KMS-11 (cell line): ENCODE data around the gene DUSP9.

ENCODE experiments used
- H2AFZ ChIP-seq: fragments of 200-600 bp; sonication (generic); 2 replicates; pipeline ENCODE4 v1.6.1; 2016; ENCODE audit warnings: antibody characterized with exemption, mixed run types, low read depth
- H3K27ac ChIP-seq: fragments of 200-600 bp; sonication (generic); 2 replicates; pipeline ENCODE4 v1.6.1; 2016; ENCODE audit warnings: mild to moderate bottlenecking, mixed run types
- H3K27me3 ChIP-seq: fragments of 200-600 bp; sonication (generic); 2 replicates; pipeline ENCODE4 v1.6.1; 2017; ENCODE audit warnings: mild to moderate bottlenecking, low read depth, mixed run types, moderate library complexity; ENCODE audit not compliant: insufficient read depth
- H3K36me3 ChIP-seq: fragments of 200-600 bp; sonication (generic); 2 replicates; pipeline ENCODE4 v1.6.1; 2017; ENCODE audit warnings: mild to moderate bottlenecking, mixed run types; ENCODE audit not compliant: insufficient read depth
- H3K4me1 ChIP-seq: fragments of 200-600 bp; sonication (generic); 2 replicates; pipeline ENCODE4 v1.6.1; 2016; ENCODE audit warnings: mild to moderate bottlenecking, low read depth, mixed run types; ENCODE audit not compliant: poor library complexity, severe bottlenecking
- H3K4me2 ChIP-seq: fragments of 200-600 bp; sonication (generic); 2 replicates; pipeline ENCODE4 v1.7.0; 2016; ENCODE audit warnings: mild to moderate bottlenecking, mixed run types
- H3K4me3 ChIP-seq: fragments of 200-600 bp; sonication (generic); IDR thresholded peaks from 2 replicates; pipeline ENCODE4 v1.6.1; 2017; ENCODE audit warnings: low read depth, low read length, mixed read lengths; ENCODE audit not compliant: insufficient read depth
- H3K79me2 ChIP-seq: fragments of 200-600 bp; sonication (generic); 2 replicates; pipeline ENCODE4 v1.6.1; 2016; ENCODE audit warnings: low read depth, mixed run types; ENCODE audit not compliant: insufficient read depth
- H3K9ac ChIP-seq: fragments of 200-600 bp; sonication (generic); 2 replicates; pipeline ENCODE4 v1.6.1; 2016; ENCODE audit warnings: mild to moderate bottlenecking, mixed run types
- H4K20me1 ChIP-seq: fragments of 200-600 bp; sonication (generic); 2 replicates; pipeline ENCODE4 v1.6.1; 2016; ENCODE audit warnings: mild to moderate bottlenecking, mixed run types; ENCODE audit not compliant: insufficient read depth
- TF ChIP-seq, protein P1 (sequence below): fragments of 200-600 bp; sonication (generic); conservative IDR thresholded peaks from 2 replicates; pipeline ENCODE4 v1.6.1; 2017; ENCODE audit warnings: low read depth, mild to moderate bottlenecking, antibody characterized with exemption, low read length, moderate library complexity, mixed read lengths

The DUSP9 gene

DNA sequence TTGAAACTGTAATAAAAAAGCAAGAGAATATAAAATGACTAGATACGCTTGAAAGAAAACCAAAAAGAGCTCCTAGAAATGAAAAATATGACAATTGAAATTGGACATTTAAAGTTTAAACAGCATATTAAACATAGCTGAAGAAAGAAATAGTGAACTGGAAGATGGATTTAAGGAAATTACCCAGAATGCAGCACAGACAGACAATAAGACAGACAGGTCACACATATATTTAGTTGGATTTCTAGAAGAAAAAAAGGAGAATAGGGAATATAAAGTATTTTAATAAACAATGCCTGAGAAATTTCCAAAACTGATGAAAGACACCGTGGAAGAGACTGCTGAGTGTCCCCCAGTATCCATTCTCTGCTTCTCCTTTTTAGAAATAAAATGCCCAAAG lies 6.6 kb downstream of the DUSP9 start:
- Histone ChIP-seq H2AFZ (no peak overlapping the region), H3K36me3 (no peaks in the 10 kb centered on the region), H3K4me2 (no peak overlapping the region), H3K79me2 (no peaks in the 10 kb centered on the region), H3K9ac (no peak overlapping the region), H3K4me3 (no peak overlapping the region), H3K27ac (no peak overlapping the region), H3K27me3 (peaks cover 3% of the 10 kb centered on the region; the same call in 1 of the 2 replicates), H4K20me1 (no peaks in the 10 kb centered on the region), H3K4me1 (no peaks in the 10 kb centered on the region)
- TF ChIP-seq, protein P1, sequence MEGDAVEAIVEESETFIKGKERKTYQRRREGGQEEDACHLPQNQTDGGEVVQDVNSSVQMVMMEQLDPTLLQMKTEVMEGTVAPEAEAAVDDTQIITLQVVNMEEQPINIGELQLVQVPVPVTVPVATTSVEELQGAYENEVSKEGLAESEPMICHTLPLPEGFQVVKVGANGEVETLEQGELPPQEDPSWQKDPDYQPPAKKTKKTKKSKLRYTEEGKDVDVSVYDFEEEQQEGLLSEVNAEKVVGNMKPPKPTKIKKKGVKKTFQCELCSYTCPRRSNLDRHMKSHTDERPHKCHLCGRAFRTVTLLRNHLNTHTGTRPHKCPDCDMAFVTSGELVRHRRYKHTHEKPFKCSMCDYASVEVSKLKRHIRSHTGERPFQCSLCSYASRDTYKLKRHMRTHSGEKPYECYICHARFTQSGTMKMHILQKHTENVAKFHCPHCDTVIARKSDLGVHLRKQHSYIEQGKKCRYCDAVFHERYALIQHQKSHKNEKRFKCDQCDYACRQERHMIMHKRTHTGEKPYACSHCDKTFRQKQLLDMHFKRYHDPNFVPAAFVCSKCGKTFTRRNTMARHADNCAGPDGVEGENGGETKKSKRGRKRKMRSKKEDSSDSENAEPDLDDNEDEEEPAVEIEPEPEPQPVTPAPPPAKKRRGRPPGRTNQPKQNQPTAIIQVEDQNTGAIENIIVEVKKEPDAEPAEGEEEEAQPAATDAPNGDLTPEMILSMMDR = no peak

DNA sequence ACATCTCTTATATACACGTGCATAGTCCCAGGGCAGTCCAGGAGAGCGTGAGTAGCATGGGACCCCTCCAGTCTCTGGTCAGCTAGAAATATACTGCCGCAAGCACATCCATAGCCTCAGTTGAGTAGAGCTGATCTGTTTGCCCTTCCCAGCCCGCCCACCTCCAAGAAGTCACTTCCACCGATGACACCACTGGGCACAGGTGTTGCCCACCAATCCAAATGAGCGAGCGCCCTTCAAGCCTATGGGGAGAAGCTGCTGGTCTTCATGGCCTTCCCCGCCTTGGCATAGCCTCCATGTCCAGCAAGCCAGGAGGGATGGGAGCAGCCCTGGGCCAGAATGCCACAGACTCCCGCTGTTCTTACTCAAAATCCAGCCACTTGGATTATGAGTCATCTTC lies 10.2 kb downstream of the DUSP9 start:
- no peak overlapping the region for H3K4me3 ChIP-seq
- H3K27me3 ChIP-seq = peaks cover 5% of the 10 kb centered on the region; the same call in 1 of the 2 replicates
- no peak overlapping the region for H3K27ac ChIP-seq
- H3K4me2 ChIP-seq = no peak overlapping the region
- TF ChIP-seq, protein P1 = no peak
- no peaks in the 10 kb centered on the region for H4K20me1 ChIP-seq
- H3K9ac ChIP-seq = no peak overlapping the region
- H3K79me2 ChIP-seq = no peaks in the 10 kb centered on the region
- no peaks in the 10 kb centered on the region for H3K36me3 ChIP-seq
- H3K4me1 ChIP-seq = no peaks in the 10 kb centered on the region
- H2AFZ ChIP-seq = no peak overlapping the region

DNA sequence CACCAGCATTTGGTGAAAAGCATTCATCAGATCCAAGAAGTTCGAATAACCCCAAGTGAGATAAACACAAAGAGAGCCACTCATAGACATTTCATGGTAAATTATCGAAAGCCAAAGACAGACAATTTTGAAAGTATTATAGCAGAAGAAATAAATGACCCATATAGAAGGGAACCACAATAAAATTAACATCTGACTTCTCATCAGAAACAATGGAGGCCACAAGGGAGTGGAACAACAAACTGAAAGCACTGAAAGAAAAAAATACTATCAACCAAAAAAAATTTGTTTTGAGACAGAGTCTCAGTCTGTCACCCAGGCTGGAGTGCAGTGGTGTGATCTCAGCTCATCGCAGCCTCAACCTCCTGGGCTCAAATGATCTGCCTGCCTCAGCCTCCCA lies 12.3 kb downstream of the DUSP9 start:
- peaks cover 8% of the 10 kb centered on the region; the same call in 1 of the 2 replicates for H3K27me3 ChIP-seq
- H3K36me3 ChIP-seq = no peaks in the 10 kb centered on the region
- H3K79me2 ChIP-seq = no peaks in the 10 kb centered on the region
- H3K4me1 ChIP-seq = no peaks in the 10 kb centered on the region
- H3K9ac ChIP-seq = no peak overlapping the region
- TF ChIP-seq, protein P1 = no peak
- no peaks in the 10 kb centered on the region for H4K20me1 ChIP-seq
- no peak overlapping the region for H3K27ac ChIP-seq
- H3K4me3 ChIP-seq = no peak overlapping the region
- H2AFZ ChIP-seq = no peak overlapping the region
- H3K4me2 ChIP-seq = no peak overlapping the region

DNA sequence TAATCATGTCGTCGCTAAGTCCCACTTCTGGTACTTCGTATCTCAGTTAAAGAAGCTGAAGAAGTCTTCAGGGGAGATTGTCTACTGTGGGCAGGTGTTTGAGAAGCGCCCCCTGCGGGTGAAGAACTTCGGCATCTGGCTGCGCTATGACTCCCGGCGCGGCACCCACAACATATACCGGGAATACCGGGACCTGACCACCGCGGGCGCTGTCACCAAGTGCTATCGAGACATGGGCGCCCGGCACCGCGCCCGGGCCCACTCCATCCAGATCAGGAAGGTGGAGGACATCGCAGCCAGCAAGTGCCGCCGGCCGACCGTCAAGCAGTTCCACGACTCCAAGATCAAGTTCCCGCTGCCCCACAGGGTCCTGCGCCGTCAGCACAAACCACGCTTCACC lies 15.3 kb downstream of the DUSP9 start:
- Histone ChIP-seq H3K4me3 (no peak overlapping the region), H3K4me2 (no peak overlapping the region), H3K27ac (no peak overlapping the region), H4K20me1 (no peaks in the 10 kb centered on the region), H2AFZ (no peak overlapping the region), H3K79me2 (no peaks in the 10 kb centered on the region), H3K4me1 (no peaks in the 10 kb centered on the region), H3K36me3 (no peaks in the 10 kb centered on the region), H3K9ac (no peak overlapping the region), H3K27me3 (peaks cover 8% of the 10 kb centered on the region; the same call in 1 of the 2 replicates)
- TF ChIP-seq, protein P1 = no peak
